HCT116 (cell line): ENCODE results near the gene VTN. TPM values are rescaled to one million over a fixed set of nuclear protein-coding genes. Genes with fewer than 3 reads are reported as not detected.

Experiments
- ATAC-seq: fragments of 200-7000 bp; cut with Tn5 transposase; 2 replicates; pipeline ENCODE4 v1.9.1; 2020; ENCODE audit warnings: mild to moderate bottlenecking, moderate library complexity
- BruUV-seq: library from RNA; stranded (reverse); fragments of 400-500 nt; replicated peaks from 2 replicates; lab custom pipeline; 2021; lab: Mats Ljungman, UMichigan
- CTCF ChIA-PET: fragments of 300-600 bp; sonication (Branson Sonifier 250); formaldehyde crosslinking; loops from one replicate; lab custom pipeline; 2021; ENCODE audit warnings: antibody characterized with exemption; lab: Charles Lee
- POLR2A ChIA-PET: fragments of 300-600, 350-600 bp; sonication (Branson Sonifier 250); formaldehyde crosslinking; loops from one replicate; lab custom pipeline; 2021; ENCODE audit warnings: antibody characterized with exemption; lab: Charles Lee
- RAD21 ChIA-PET, 2 experiments: fragments of 300-600 bp; sonication (Branson Sonifier 250); formaldehyde crosslinking; loops; one replicate each; lab custom pipeline; 2023; ENCODE audit warnings: low total read pairs in 2 of 2; ENCODE audit not compliant: uncharacterized antibody in 2 of 2, unreplicated experiment in 2 of 2, low non-redundant PET in 1 of 2; lab: Charles Lee
- DNase-seq: peaks from one replicate; pipeline ENCODE4 v3.0.0-alpha.2; 2010; ENCODE audit warnings: low read depth, low spot score
- H2AFZ ChIP-seq: fragments of 200-600 bp; shearing (Covaris generic), sonication (generic); 2 replicates; pipeline ENCODE4 v1.6.1; 2017; ENCODE audit warnings: low read depth, mixed run types, mixed read lengths, antibody characterized with exemption, low read length; ENCODE audit not compliant: poor library complexity, severe bottlenecking
- H3K27ac ChIP-seq: 2 replicates; pipeline ENCODE4 v1.5.1; 2012; ENCODE audit warnings: low read depth, low read length
- H3K27me3 ChIP-seq: fragments of 200-600 bp; sonication (generic); 2 replicates; pipeline ENCODE4 v1.6.1; 2016; ENCODE audit warnings: mixed run types, low read length, mixed read lengths; ENCODE audit not compliant: insufficient read depth
- H3K36me3 ChIP-seq, 2 experiments: fragments of 200-500 bp in 1 of 2; fragments of 200-600 bp in 1 of 2; sonication (Bioruptor generic) in 1 of 2; sonication (generic) in 1 of 2; 2 replicates each; pipeline versions ENCODE4 v1.5.1 to v1.6.1; 2014 to 2016; ENCODE audit warnings: low read length in 2 of 2, inconsistent platforms in 1 of 2, mixed read lengths in 1 of 2, mixed run types in 1 of 2; ENCODE audit not compliant: insufficient read depth in 2 of 2, control insufficient read depth in 1 of 2
- H3K4me1 ChIP-seq, 2 experiments: fragments of 200-600 bp in 1 of 2; sonication (generic) in 1 of 2; 2 replicates each; pipeline versions ENCODE4 v1.5.1 to v1.6.1; 2012 to 2017; ENCODE audit warnings: low read length in 2 of 2, inconsistent platforms in 1 of 2, mild to moderate bottlenecking in 1 of 2, mixed read lengths in 1 of 2, mixed run types in 1 of 2, moderate library complexity in 1 of 2; ENCODE audit not compliant: insufficient read depth in 2 of 2, control insufficient read depth in 1 of 2
- H3K4me2 ChIP-seq: fragments of 200-600 bp; sonication (generic); 2 replicates; pipeline ENCODE4 v1.6.1; 2017; ENCODE audit warnings: mixed run types, low read length, mixed read lengths
- H3K4me3 ChIP-seq, 2 experiments: fragments of 200-600 bp in 1 of 2; sonication (generic) in 1 of 2; replicated peaks in 1 of 2; 2 replicates each; pipeline ENCODE4 v1.5.1; 2011 to 2016; ENCODE audit warnings: low read length in 2 of 2, control low read depth in 1 of 2, low read depth in 1 of 2, mild to moderate bottlenecking in 1 of 2, mixed read lengths in 1 of 2, mixed run types in 1 of 2
- H3K79me2 ChIP-seq: fragments of 200-600 bp; sonication (generic); 2 replicates; pipeline ENCODE4 v1.6.1; 2017; ENCODE audit warnings: mild to moderate bottlenecking, mixed run types, low read length, moderate library complexity, mixed read lengths; ENCODE audit not compliant: insufficient read depth
- H3K9ac ChIP-seq: fragments of 200-600 bp; sonication (generic); 2 replicates; pipeline ENCODE4 v1.6.1; 2016; ENCODE audit warnings: low read length, mixed read lengths
- H3K9me2 ChIP-seq: fragments of 200-600 bp; sonication (generic), shearing (Covaris generic); 2 replicates; pipeline ENCODE4 v1.6.1; 2017; ENCODE audit warnings: mixed run types, mild to moderate bottlenecking, moderate library complexity; ENCODE audit not compliant: insufficient read depth
- H3K9me3 ChIP-seq, 2 experiments: fragments of 200-500 bp in 1 of 2; fragments of 200-600 bp in 1 of 2; sonication (Bioruptor generic) in 1 of 2; sonication (generic) in 1 of 2; 2 replicates each; pipeline ENCODE4 v1.6.1; 2014 to 2017; ENCODE audit warnings: low read length in 2 of 2, mixed read lengths in 2 of 2, inconsistent platforms in 1 of 2, low read depth in 1 of 2, mild to moderate bottlenecking in 1 of 2, mixed run types in 1 of 2, moderate library complexity in 1 of 2; ENCODE audit not compliant: control insufficient read depth in 1 of 2, insufficient read depth in 1 of 2
- H4K20me1 ChIP-seq: fragments of 200-600 bp; sonication (generic), shearing (Covaris generic); 2 replicates; pipeline ENCODE4 v1.6.1; 2017; ENCODE audit warnings: mixed run types, mild to moderate bottlenecking, moderate library complexity; ENCODE audit not compliant: insufficient read depth
- CEBPB ChIP-seq: IDR thresholded peaks from 2 replicates; pipeline ENCODE4 v1.6.1; 2012; ENCODE audit warnings: low read depth
- CTCF ChIP-seq, 3 experiments: fragments of 200-600 bp in 1 of 3; sonication (generic) in 1 of 3; IDR thresholded peaks in 2 of 3; conservative IDR thresholded peaks in 1 of 3; 2 replicates each; pipeline ENCODE4 v1.5.1; 2012 to 2017; ENCODE audit warnings: low read depth in 2 of 3, low read length in 2 of 3, antibody characterized with exemption in 1 of 3, borderline replicate concordance in 1 of 3, control low read depth in 1 of 3, mild to moderate bottlenecking in 1 of 3, mixed read lengths in 1 of 3, mixed run types in 1 of 3, moderate library complexity in 1 of 3; ENCODE audit not compliant: insufficient read depth in 1 of 3
- ELF1 ChIP-seq: IDR thresholded peaks from 2 replicates; pipeline ENCODE4 v1.6.1; 2012; ENCODE audit warnings: low read depth, borderline replicate concordance
- EZH2phosphoT487 ChIP-seq: fragments of 200-600 bp; IDR thresholded peaks from 2 replicates; pipeline ENCODE4 v1.6.1; 2018; ENCODE audit warnings: antibody characterized with exemption, borderline replicate concordance
- JUND ChIP-seq: IDR thresholded peaks from 2 replicates; pipeline ENCODE4 v1.6.1; 2012
- POLR2A ChIP-seq: IDR thresholded peaks from 2 replicates; pipeline ENCODE4 v1.7.0; 2011; ENCODE audit warnings: borderline replicate concordance; ENCODE audit not compliant: insufficient read depth, insufficient read length; ENCODE audit errors: extremely low read depth
- RAD21 ChIP-seq: IDR thresholded peaks from 2 replicates; pipeline ENCODE4 v1.6.1; 2012; ENCODE audit warnings: low read depth, mild to moderate bottlenecking
- SP1 ChIP-seq: IDR thresholded peaks from 2 replicates; pipeline ENCODE4 v1.6.1; 2012; ENCODE audit warnings: low read depth
- SRF ChIP-seq: IDR thresholded peaks from 2 replicates; pipeline ENCODE4 v1.6.1; 2012; ENCODE audit warnings: low read depth
- TCF7L2 ChIP-seq: IDR thresholded peaks from 2 replicates; pipeline ENCODE4 v1.7.0; 2011; ENCODE audit warnings: borderline replicate concordance, inconsistent platforms; ENCODE audit not compliant: insufficient read depth, insufficient read length; ENCODE audit errors: extremely low read depth
- YY1 ChIP-seq: IDR thresholded peaks from 2 replicates; pipeline ENCODE4 v1.6.1; 2011; ENCODE audit warnings: low read length, low read depth, moderate library complexity, mild to moderate bottlenecking; ENCODE audit not compliant: insufficient replicate concordance; ENCODE audit errors: extremely low read depth
- ZBTB33 ChIP-seq: IDR thresholded peaks from 2 replicates; pipeline ENCODE4 v1.6.1; 2011; ENCODE audit warnings: mild to moderate bottlenecking, low read length, moderate library complexity; ENCODE audit not compliant: insufficient replicate concordance; ENCODE audit errors: extremely low read depth
- ZNF274 ChIP-seq: fragments of 200-500 bp; sonication (Bioruptor generic); IDR thresholded peaks from 2 replicates; pipeline ENCODE4 v1.6.1; 2014; ENCODE audit warnings: mild to moderate bottlenecking, low read depth, low read length, inconsistent platforms
- intact Hi-C: fragments of 100-400 bp; cut with micrococcal nuclease; formaldehyde crosslinking; loops from 2 replicates; pipeline ENCODE4 v1.10.0; 2022
- total RNA-seq: library from RNA; stranded (reverse); gene quantifications from one replicate; pipeline ENCODE4 v1.2.1, GENCODE V29; 2021; ENCODE audit not compliant: unreplicated experiment

VTN gene
- total RNA-seq, 1 experiment from 2014 or later: 1.5 TPM

DNA sequence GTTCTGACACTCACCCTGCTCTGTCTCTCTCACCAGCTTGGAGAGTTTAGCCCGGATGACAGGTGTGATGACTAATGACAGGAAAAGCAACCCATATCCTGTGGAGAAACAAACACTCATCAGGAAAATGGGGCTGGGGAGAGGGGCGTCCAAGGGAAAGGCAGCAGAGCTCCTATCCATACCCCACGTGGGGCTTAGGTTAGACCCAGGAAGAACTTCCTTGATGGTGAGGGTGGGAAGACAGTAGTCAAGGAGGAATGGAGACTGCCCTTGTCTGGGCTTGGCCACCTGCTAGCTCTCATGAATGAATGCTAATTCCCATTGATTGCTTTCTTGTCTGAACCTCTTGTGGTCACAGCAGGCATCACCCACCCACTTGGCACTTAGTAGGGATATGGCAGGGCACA is 32.1 kb upstream of the VTN start:
- intact Hi-C loops: no loop called here
- Histone ChIP-seq H3K27me3 (no peaks in the 10 kb centered on the region), H3K36me3 (peaks cover 20 to 24% of the 10 kb centered on the region in 2 experiments; a peak in 3 of 4 replicates), H3K27ac (no peak overlapping the region), H2AFZ (no peak overlapping the region), H3K9me3 (no peaks in the 10 kb centered on the region), H3K9ac (no peak overlapping the region), H3K4me3 (no peak overlapping the region), H3K9me2 (no peaks in the 10 kb centered on the region), H4K20me1 (no peaks in the 10 kb centered on the region), H3K4me2 (no peak overlapping the region), H3K79me2 (peaks cover 12% of the 10 kb centered on the region; the same call in 1 of the 2 replicates), H3K4me1 (peaks cover 4 to 17% of the 10 kb centered on the region in 2 experiments; a peak in 3 of 4 replicates)
- no peak for TF ChIP-seq ZBTB33
- TF ChIP-seq POLR2A: no peak
- TF ChIP-seq RAD21: no peak
- no peak for TF ChIP-seq JUND
- no peak for TF ChIP-seq ZNF274
- TF ChIP-seq YY1: no peak
- no peak for TF ChIP-seq TCF7L2
- ChIA-PET CTCF (no interaction called here), RAD21 (no interaction called here), POLR2A (no interaction called here)
- no peak for DNase-seq
- no TSS peak for BruUV-seq
- no peak for ATAC-seq

- no peak for ATAC-seq
- no peak overlapping the region for H3K4me2 ChIP-seq
- H3K27me3 ChIP-seq: no peaks in the 10 kb centered on the region
- no peaks in the 10 kb centered on the region for H3K9me3 ChIP-seq
- ChIA-PET CTCF (no interaction called here), POLR2A (no interaction called here)
- H3K4me1 ChIP-seq: peaks cover 0 to under 1% of the 10 kb centered on the region in 2 experiments; a peak in 1 of 4 replicates
- H3K79me2 ChIP-seq: peaks cover 3% of the 10 kb centered on the region; the same call in 1 of the 2 replicates
- no peak overlapping the region for H3K9ac ChIP-seq
- H3K9me2 ChIP-seq: no peaks in the 10 kb centered on the region
- H3K36me3 ChIP-seq: peaks cover 20 to 24% of the 10 kb centered on the region in 2 experiments; a peak in 3 of 4 replicates
- no TSS peak for BruUV-seq
- no peak overlapping the region for H3K4me3 ChIP-seq
- TF ChIP-seq ZBTB33: no peak
- no peak for TF ChIP-seq CTCF (IDR thresholded peaks at IDR 0.05 in 2 of 3, conservative IDR thresholded peaks at IDR 0.05 in 1 of 3; ENCODE audit: borderline replicate concordance in 1 of 3, insufficient read depth in 1 of 3, low read depth in 2 of 3, low read length in 2 of 3)
- no peak for TF ChIP-seq EZH2phosphoT487
- no peak for TF ChIP-seq TCF7L2
- no peak for TF ChIP-seq SRF
- no peak for TF ChIP-seq SP1
- no peak for TF ChIP-seq ELF1
- no peak for TF ChIP-seq CEBPB
- TF ChIP-seq, all 23 proteins: peak for 0
- no peak for DNase-seq
- H2AFZ ChIP-seq: no peak overlapping the region
- RAD21 ChIA-PET: no interaction called here
- H3K27ac ChIP-seq: no peak overlapping the region
- H4K20me1 ChIP-seq: no peaks in the 10 kb centered on the region
- intact Hi-C loops: no loop called here
Measured at GRCh38 chr17:28399808-28400207, 29.7 kb upstream of the VTN start.
